Liver (tissue), 9 donors: ENCODE results near the gene KLF16. TPM values are rescaled to one million over a fixed set of nuclear protein-coding genes. Genes with fewer than 3 reads are reported as not detected.

Experiments
- DNase-seq: peaks from one replicate; pipeline ENCODE4 v3.0.0-alpha.2; 2017; ENCODE audit warnings: low spot score
- H3K27ac ChIP-seq, 2 donors: one replicate each; pipeline ENCODE4 v1.7.0; 2013; ENCODE audit warnings: inconsistent platforms in 2 of 2, low read length in 2 of 2, control low read depth in 1 of 2, low read depth in 1 of 2, mild to moderate bottlenecking in 1 of 2
- H3K27me3 ChIP-seq, 4 donors: one replicate each; pipeline versions ENCODE4 v1.6.1 to v1.7.0; 2013; ENCODE audit warnings: low read length in 3 of 4, inconsistent platforms in 1 of 4, mild to moderate bottlenecking in 1 of 4, moderate library complexity in 1 of 4; ENCODE audit not compliant: control insufficient read depth in 4 of 4, insufficient read depth in 4 of 4
- H3K36me3 ChIP-seq, 4 donors: one replicate each; pipeline versions ENCODE4 v1.6.1 to v1.7.0; 2013; ENCODE audit warnings: low read length in 3 of 4, mild to moderate bottlenecking in 3 of 4, low read depth in 1 of 4, moderate library complexity in 1 of 4; ENCODE audit not compliant: control insufficient read depth in 4 of 4, insufficient read depth in 3 of 4
- H3K4me1 ChIP-seq, 4 donors: one replicate each; pipeline versions ENCODE4 v1.6.1 to v1.7.0; 2013; ENCODE audit warnings: low read length in 3 of 4, mild to moderate bottlenecking in 3 of 4, moderate library complexity in 1 of 4; ENCODE audit not compliant: control insufficient read depth in 4 of 4, insufficient read depth in 4 of 4
- H3K4me3 ChIP-seq, 3 donors: one replicate each; pipeline versions ENCODE4 v1.6.1 to v1.7.0; 2013; ENCODE audit warnings: low read length in 3 of 3, control low read depth in 1 of 3, low read depth in 1 of 3, mild to moderate bottlenecking in 1 of 3
- H3K9ac ChIP-seq, 2 donors: one replicate each; pipeline ENCODE4 v1.7.0; 2013; ENCODE audit warnings: low read length in 2 of 2, mild to moderate bottlenecking in 2 of 2, moderate library complexity in 2 of 2, control low read depth in 1 of 2, low read depth in 1 of 2
- H3K9me3 ChIP-seq, 4 donors: one replicate each; pipeline versions ENCODE4 v1.6.1 to v1.7.0; 2013; ENCODE audit warnings: low read length in 3 of 4; ENCODE audit not compliant: control insufficient read depth in 4 of 4
- EGR1 ChIP-seq, 2 donors: IDR thresholded peaks; 2 replicates each; pipeline ENCODE4 v1.6.1; 2016 to 2018; ENCODE audit warnings: antibody characterized with exemption in 2 of 2, low read depth in 2 of 2
- FOXA1 ChIP-seq: IDR thresholded peaks from 2 replicates; pipeline ENCODE4 v1.6.1; 2016; ENCODE audit warnings: antibody characterized with exemption
- FOXA2 ChIP-seq: IDR thresholded peaks from 2 replicates; pipeline ENCODE4 v1.6.1; 2016; ENCODE audit warnings: antibody characterized with exemption
- GABPA ChIP-seq, 2 donors: IDR thresholded peaks in 1 of 2; conservative IDR thresholded peaks in 1 of 2; 2 replicates each; pipeline ENCODE4 v1.6.1; 2016; ENCODE audit warnings: antibody characterized with exemption in 2 of 2, mild to moderate bottlenecking in 1 of 2, moderate library complexity in 1 of 2
- HNF4A ChIP-seq, 2 donors: conservative IDR thresholded peaks; 2 replicates each; pipeline ENCODE4 v1.6.1; 2016; ENCODE audit warnings: antibody characterized with exemption in 2 of 2, mild to moderate bottlenecking in 2 of 2
- HNF4G ChIP-seq: IDR thresholded peaks from 2 replicates; pipeline ENCODE4 v1.6.1; 2016; ENCODE audit warnings: antibody characterized with exemption
- JUND ChIP-seq, 2 donors: IDR thresholded peaks; 2 replicates each; pipeline ENCODE4 v1.6.1; 2016; ENCODE audit warnings: antibody characterized with exemption in 2 of 2
- NR2F2 ChIP-seq: IDR thresholded peaks from 2 replicates; pipeline ENCODE4 v1.6.1; 2016; ENCODE audit warnings: antibody characterized with exemption
- RAD21 ChIP-seq, 2 donors: IDR thresholded peaks; 2 replicates each; pipeline ENCODE4 v1.6.1; 2016; ENCODE audit warnings: antibody characterized with exemption in 2 of 2, mild to moderate bottlenecking in 2 of 2
- RXRA ChIP-seq, 2 donors: IDR thresholded peaks; 2 replicates each; pipeline ENCODE4 v1.6.1; 2017 to 2018; ENCODE audit warnings: antibody characterized with exemption in 2 of 2, mild to moderate bottlenecking in 1 of 2
- SP1 ChIP-seq: IDR thresholded peaks from 2 replicates; pipeline ENCODE4 v1.6.1; 2018; ENCODE audit warnings: antibody characterized with exemption, mild to moderate bottlenecking
- TAF1 ChIP-seq: conservative IDR thresholded peaks from 2 replicates; pipeline ENCODE4 v1.6.1; 2016; ENCODE audit warnings: antibody characterized with exemption, mild to moderate bottlenecking
- YY1 ChIP-seq: IDR thresholded peaks from 2 replicates; pipeline ENCODE4 v1.6.1; 2016; ENCODE audit warnings: antibody characterized with exemption, mild to moderate bottlenecking
- WGBS: extraction: QIAGEN DNeasy Blood & Tissue Kit; methylation state at CpG from one replicate; pipeline ENCODE4 v1.1.7; 2013; 5-methylcytosine and 5-hydroxymethylcytosine counted together
- polyA plus RNA-seq, 2 donors: library from polyadenylated mRNA; stranded (reverse) in 1 of 2; unstranded in 1 of 2; fragments of 200-250 nt in 1 of 2; fragments of >200 nt in 1 of 2; fragmentation: Nextera tagmentation in 1 of 2; extraction: Ambion mirVana in 1 of 2; gene quantifications; one replicate each; pipeline versions ENCODE4 v1.2.1 to v1.2.3, GENCODE V29; 2013 to 2015
- total RNA-seq, 2 donors: library from RNA; depleted of rRNA; stranded (reverse); fragments of >200 nt; gene quantifications; one replicate each; pipeline ENCODE4 v1.2.3, GENCODE V29; 2014
- TF ChIP-seq, protein P1 (sequence below): IDR thresholded peaks from 2 replicates; pipeline ENCODE4 v1.6.1; 2016; ENCODE audit warnings: antibody characterized with exemption
- TF ChIP-seq, protein P2 (sequence below): IDR thresholded peaks from 2 replicates; pipeline ENCODE4 v1.6.1; 2016; ENCODE audit warnings: antibody characterized with exemption
- TF ChIP-seq, protein P3 (sequence below): fragments of 150-350 bp; IDR thresholded peaks from 2 replicates; pipeline ENCODE4 v1.5.1; 2017; ENCODE audit warnings: improper control_type of control experiment, low read depth, low read length; ENCODE audit not compliant: missing input control
- TF ChIP-seq, protein P4 (sequence below): IDR thresholded peaks from 2 replicates; pipeline ENCODE4 v1.6.1; 2016; ENCODE audit warnings: antibody characterized with exemption
- TF ChIP-seq, protein P5 (sequence below): IDR thresholded peaks from 2 replicates; pipeline ENCODE4 v1.6.1; 2016; ENCODE audit warnings: antibody characterized with exemption, mild to moderate bottlenecking
- donor health status: healthy.
- donor health status: healthy.
- donor health status: healthy.
- donor health status: healthy.
- donor health status: healthy.

Gene KLF16
- total and polyA plus RNA-seq, 4 donors: 1.2 to 14.8 (median 6.0) TPM

DNA sequence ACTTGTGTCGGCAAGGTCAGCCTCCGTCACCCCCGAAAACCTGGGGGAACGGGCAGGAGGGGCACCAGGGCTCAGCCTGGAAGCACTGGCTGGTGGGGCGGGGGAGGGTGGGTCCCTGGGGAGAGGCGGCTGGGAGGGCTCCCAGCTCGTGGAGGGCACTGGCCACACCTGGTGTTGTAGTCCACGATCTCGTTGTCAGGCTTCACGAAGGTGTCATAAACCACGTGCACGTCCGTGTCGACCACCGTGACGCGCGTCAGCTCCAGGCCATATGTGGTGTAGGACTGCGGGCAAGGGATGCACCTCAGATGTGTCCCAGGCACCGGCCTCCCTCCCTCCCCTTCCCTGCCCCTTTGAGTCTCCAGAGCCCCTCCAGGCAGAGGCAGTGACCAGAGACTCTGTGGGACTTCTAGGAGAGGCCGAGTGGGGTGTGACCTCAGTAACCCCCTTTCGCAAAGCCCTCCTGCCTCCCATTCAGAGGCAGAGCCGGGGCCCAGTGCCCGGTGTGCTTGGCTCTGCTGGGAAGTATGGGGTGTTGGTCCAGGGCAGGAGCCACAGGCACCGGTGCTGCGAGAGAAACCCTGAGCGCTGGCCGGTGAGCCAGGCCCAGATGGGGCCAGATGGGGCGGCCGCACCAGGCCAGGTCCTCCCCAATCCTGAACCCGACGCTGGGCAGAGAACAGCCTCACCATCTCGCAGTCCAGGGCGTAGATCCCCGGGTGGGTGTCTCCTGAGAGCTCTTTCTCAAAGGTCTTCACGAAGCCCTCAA lies 46.7 kb downstream of the KLF16 start:
- no peaks in the 10 kb centered on the region for H3K27me3 ChIP-seq
- 93% methylated on average over 36 of the region's 36 CpGs for WGBS
- DNase-seq: no peak
- H3K36me3 ChIP-seq: peaks cover 18 to 54% (median 36%) of the 10 kb centered on the region in 4 donors
- no peak overlapping the region for H3K4me3 ChIP-seq
- no peak overlapping the region for H3K9ac ChIP-seq
- H3K9me3 ChIP-seq: no peaks in the 10 kb centered on the region
- TF ChIP-seq NR2F2: no peak
- TF ChIP-seq, protein P1, sequence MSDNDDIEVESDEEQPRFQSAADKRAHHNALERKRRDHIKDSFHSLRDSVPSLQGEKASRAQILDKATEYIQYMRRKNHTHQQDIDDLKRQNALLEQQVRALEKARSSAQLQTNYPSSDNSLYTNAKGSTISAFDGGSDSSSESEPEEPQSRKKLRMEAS: no peak
- TF ChIP-seq EGR1 (IDR thresholded peaks at IDR 0.05; ENCODE audit: low read depth in 2 of 2): no peak
- TF ChIP-seq, protein P2, sequence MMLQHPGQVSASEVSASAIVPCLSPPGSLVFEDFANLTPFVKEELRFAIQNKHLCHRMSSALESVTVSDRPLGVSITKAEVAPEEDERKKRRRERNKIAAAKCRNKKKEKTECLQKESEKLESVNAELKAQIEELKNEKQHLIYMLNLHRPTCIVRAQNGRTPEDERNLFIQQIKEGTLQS: no peak
- TF ChIP-seq HNF4A (conservative IDR thresholded peaks at IDR 0.05): no peak
- TF ChIP-seq YY1: no peak
- TF ChIP-seq FOXA2: no peak
- TF ChIP-seq, protein P3, sequence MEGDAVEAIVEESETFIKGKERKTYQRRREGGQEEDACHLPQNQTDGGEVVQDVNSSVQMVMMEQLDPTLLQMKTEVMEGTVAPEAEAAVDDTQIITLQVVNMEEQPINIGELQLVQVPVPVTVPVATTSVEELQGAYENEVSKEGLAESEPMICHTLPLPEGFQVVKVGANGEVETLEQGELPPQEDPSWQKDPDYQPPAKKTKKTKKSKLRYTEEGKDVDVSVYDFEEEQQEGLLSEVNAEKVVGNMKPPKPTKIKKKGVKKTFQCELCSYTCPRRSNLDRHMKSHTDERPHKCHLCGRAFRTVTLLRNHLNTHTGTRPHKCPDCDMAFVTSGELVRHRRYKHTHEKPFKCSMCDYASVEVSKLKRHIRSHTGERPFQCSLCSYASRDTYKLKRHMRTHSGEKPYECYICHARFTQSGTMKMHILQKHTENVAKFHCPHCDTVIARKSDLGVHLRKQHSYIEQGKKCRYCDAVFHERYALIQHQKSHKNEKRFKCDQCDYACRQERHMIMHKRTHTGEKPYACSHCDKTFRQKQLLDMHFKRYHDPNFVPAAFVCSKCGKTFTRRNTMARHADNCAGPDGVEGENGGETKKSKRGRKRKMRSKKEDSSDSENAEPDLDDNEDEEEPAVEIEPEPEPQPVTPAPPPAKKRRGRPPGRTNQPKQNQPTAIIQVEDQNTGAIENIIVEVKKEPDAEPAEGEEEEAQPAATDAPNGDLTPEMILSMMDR: no peak
- TF ChIP-seq, protein P4, sequence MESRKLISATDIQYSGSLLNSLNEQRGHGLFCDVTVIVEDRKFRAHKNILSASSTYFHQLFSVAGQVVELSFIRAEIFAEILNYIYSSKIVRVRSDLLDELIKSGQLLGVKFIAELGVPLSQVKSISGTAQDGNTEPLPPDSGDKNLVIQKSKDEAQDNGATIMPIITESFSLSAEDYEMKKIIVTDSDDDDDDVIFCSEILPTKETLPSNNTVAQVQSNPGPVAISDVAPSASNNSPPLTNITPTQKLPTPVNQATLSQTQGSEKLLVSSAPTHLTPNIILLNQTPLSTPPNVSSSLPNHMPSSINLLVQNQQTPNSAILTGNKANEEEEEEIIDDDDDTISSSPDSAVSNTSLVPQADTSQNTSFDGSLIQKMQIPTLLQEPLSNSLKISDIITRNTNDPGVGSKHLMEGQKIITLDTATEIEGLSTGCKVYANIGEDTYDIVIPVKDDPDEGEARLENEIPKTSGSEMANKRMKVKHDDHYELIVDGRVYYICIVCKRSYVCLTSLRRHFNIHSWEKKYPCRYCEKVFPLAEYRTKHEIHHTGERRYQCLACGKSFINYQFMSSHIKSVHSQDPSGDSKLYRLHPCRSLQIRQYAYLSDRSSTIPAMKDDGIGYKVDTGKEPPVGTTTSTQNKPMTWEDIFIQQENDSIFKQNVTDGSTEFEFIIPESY: no peak
- no peak for TF ChIP-seq HNF4G
- no peak for TF ChIP-seq TAF1
- TF ChIP-seq FOXA1: no peak
- TF ChIP-seq RAD21 (IDR thresholded peaks at IDR 0.05): no peak
- no peak for TF ChIP-seq SP1
- TF ChIP-seq GABPA (IDR thresholded peaks at IDR 0.05 in 1 of 2, conservative IDR thresholded peaks at IDR 0.05 in 1 of 2): no peak
- TF ChIP-seq JUND (IDR thresholded peaks at IDR 0.05): no peak
- TF ChIP-seq, protein P5, sequence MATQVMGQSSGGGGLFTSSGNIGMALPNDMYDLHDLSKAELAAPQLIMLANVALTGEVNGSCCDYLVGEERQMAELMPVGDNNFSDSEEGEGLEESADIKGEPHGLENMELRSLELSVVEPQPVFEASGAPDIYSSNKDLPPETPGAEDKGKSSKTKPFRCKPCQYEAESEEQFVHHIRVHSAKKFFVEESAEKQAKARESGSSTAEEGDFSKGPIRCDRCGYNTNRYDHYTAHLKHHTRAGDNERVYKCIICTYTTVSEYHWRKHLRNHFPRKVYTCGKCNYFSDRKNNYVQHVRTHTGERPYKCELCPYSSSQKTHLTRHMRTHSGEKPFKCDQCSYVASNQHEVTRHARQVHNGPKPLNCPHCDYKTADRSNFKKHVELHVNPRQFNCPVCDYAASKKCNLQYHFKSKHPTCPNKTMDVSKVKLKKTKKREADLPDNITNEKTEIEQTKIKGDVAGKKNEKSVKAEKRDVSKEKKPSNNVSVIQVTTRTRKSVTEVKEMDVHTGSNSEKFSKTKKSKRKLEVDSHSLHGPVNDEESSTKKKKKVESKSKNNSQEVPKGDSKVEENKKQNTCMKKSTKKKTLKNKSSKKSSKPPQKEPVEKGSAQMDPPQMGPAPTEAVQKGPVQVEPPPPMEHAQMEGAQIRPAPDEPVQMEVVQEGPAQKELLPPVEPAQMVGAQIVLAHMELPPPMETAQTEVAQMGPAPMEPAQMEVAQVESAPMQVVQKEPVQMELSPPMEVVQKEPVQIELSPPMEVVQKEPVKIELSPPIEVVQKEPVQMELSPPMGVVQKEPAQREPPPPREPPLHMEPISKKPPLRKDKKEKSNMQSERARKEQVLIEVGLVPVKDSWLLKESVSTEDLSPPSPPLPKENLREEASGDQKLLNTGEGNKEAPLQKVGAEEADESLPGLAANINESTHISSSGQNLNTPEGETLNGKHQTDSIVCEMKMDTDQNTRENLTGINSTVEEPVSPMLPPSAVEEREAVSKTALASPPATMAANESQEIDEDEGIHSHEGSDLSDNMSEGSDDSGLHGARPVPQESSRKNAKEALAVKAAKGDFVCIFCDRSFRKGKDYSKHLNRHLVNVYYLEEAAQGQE: no peak
- no peak for TF ChIP-seq RXRA (IDR thresholded peaks at IDR 0.05)
- peaks cover 3 to 19% (median 8%) of the 10 kb centered on the region in 4 donors for H3K4me1 ChIP-seq
- no peak overlapping the region for H3K27ac ChIP-seq
